HG03097 (cell line): ENCODE results near the gene ARHGAP21.

ENCODE experiments used
- ATAC-seq: cut with Tn5 transposase; IDR thresholded peaks from one replicate; pipeline ENCODE4 v1.9.1; 2021; ENCODE audit not compliant: unreplicated experiment, low FRiP score

ARHGAP21 gene

DNA sequence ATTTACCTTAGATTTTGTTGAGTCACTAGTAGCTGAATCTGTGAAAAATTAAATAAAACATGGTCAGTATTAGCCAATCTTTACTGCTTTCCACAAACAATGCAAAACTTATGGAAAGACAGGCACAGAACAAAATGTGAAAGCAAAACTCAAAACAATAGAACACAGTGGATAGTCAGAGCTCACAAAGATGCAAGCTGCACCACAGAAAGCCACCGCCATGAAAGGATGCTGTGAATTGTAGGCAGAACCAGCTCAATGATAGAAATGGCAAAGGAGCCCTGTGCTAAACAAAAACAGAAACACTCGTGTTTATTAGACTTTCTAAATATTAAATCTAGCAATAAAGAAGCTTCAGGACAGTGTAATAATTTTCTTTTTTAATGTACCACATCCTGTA is 134.4 kb downstream of the ARHGAP21 start:
- ATAC-seq: no peak

DNA sequence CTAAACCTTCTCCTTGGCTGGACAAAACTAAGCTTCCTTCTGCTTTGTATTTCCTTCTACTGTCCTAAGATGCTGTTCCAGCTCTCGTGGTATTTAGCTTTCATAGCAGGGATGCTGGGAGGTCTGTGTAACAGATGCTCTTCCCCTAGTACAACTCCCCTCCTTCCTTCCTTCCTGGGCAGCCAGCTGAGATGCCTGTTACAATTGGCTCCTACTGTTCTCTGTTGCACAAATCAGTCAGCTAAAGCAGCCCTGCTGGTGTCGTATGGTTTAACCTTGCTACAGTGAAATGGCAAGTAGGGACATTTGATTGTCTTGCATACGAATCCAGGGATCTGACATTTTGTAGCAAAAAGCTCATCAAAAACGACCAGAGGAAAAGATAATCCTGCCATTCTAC is 143.8 kb downstream of the ARHGAP21 start:
- ATAC-seq: no peak

DNA sequence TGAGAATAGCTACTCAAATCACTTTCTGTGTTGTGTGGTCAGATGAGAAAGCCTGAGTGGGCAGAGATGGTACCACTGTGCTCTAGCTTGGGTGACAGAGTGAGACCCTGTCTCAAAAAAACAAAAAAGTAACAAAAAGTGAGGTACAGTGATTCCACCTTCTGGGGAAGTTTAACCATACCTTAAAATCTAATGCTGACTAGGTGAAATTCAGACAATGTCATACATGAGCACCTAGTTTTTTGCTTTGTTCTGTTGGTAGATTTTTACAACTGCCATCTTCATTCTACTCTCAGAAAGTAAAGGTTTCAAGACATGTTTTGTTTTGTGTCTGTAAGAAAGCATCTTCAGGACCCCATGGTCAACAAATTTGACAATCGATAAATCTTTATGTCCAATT is 144.2 kb downstream of the ARHGAP21 start:
- ATAC-seq: no peak

DNA sequence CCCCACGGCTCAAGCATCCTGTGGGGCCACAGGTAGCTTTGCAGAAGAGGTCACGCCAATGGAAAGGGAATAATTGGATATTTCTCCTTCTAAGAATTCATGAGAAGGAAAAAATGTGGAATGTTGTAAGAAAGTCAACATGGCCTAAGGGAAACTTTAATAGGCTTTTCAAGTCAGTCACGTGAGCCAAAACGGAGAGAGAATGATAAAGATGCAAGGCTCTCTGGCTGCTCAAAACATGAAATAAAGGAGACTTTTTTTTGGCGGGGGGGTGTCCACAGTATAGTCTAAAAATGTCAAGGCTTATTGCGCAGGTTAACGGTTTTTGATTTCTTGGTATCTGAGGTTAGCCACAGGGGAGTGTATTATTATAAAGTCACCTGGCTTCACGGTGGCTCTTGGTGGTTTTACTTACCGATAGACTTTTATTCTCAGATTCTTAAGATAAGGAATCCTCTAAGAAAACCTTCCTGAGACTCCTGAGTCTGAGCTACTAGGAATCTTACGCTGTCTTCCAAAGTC is 148.1 kb downstream of the ARHGAP21 start:
- no peak for ATAC-seq

DNA sequence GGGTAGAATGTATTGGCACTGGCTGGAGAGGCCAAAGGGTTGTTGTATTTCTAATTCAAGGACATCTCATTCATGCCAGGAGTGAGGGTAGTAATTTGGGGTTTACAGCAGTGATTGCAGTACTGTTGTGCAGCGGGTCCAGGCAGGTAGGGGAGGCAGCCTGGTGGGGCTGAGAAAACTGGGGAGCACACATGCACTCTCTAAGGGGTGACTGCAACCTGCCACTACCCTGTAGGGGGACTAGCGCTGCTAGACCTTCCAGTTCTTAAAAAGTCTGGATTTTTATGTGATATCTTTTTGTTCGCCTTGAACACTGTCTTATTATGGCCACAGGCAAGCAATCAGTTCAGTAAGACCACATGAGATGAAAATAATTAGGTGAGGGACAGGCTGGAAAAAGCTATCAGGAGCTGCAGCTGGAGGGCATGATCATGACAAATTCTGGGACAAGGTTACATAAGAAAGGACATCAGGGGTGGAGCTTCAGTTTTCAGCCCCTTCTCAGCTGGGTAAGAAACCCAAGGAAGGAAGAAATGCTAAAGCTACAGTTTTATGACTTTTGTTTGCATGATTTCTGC is 149.0 kb downstream of the ARHGAP21 start:
- ATAC-seq: no peak

DNA sequence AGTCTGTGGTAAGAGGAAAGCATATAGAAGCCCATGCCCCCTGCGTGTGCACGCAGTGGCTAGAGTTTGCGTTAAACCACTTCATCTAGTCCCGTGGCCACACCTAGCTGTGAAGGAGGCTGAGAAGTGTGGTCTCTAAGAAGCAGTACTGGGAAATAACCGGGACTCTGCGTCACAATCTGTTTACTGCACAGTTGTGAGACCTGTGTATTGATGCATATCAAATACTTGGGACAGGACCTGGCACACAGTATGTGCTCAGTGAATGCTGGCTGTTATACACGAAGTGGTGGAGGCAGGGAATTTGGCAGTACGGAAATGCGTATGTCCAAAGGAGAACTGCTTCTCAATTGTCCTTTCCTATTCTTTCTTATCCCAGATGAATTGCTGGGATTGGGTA is 149.5 kb downstream of the ARHGAP21 start:
- no peak for ATAC-seq

DNA sequence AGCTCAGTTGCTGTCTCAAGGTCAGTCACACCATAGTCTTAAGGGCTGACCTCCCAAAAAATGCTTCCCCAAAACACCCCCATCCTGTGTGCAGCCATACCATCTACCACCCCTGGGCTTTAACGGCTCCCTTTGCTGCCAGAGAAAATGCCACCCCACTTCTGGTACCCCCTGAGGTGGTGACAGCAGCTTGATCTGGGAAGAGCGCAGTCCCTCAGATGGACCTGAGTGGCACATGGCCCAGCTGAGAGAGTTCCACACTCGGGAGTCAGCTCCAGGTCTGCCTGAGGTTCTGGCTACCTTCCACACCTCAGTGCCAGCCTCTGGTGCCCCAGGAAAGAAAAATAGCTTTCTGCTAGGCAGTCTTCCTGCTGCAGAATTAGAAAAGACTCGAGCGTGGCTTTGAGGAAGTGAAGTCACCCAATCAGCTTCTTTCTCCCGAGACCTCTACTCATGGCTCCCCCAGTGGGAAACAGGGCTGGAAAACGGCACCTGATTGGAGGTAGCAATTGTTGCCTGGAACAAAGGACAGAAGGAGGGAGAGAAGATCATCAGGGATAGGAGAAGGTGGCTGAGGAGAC is 151.7 kb downstream of the ARHGAP21 start:
- no peak for ATAC-seq

DNA sequence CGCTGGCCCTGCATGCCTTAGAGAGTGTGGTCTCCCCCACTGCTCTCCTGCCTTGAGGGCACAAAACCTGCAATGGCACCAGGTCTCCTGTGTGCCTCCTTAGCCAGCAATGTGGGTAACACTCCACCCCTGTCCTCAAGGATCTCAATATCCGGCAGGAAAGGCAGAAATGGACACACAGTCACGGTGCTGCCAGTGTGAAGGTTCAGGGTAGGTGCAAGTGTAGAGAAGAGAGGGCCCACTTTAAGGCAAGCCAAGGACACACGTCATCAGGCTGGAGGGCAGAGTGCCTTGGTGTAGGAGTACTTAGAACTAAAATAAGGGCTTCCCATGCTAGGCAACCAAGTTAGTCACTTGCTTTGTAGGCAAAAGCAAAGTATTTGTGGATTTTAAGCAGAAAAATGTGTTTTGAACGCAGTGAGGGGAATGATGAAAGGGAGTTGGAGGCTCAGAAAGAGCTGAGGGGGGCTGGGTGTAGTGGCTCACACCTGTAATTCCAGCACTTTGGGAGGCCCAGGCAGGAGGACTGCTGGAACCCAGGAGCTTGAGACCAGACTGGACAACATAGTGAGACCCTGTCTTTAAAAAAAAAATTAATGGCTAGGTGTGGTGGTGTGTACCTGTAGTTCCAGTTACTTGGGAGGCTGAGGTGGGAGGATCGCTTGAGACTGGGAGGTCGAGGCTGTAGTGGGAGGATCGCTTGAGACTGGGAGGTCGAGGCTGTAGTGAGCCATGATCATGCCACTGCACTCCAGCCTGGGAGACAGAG is 152.8 kb downstream of the ARHGAP21 start:
- no peak for ATAC-seq

DNA sequence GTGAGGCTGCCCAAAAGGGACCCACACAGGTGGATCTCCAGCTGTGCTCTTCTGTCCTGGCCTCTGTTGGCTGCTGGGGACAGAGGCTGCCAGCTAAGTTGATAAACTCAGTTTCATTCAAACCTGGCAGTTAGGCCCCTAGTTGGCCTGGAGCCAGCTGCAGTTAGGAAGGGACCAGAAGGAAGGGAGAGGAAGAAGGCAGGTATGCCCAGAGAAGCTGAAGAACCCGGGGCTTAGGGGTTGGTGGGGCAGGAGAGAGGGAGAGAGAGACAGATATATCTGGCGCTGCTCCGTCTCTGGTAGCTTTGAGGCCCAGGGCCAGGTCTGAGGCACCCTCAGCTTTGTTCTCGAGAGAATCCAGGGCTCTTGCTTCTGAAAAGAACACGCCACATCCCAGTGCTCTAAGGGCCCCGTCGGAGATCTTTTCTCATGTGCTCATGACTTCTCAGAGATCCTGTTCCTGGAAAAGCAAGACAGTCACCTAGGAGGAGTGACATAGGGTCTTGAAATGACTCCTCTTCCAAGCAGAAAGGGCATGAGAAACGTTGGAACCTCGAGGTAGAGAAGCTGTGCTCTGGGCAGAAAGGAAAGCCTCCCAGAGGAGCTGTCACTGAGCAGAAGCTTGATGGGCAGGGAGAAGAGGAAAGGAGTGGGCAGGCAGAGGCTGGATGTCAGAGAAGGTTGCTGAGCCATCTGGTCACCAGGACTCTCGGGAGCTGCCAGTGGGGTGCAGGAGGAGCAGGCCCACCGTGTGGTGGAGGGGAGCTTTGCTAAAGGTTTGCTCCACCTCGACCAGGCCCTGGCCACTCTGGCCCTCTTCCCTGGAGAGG is 153.6 kb downstream of the ARHGAP21 start:
- no peak for ATAC-seq

DNA sequence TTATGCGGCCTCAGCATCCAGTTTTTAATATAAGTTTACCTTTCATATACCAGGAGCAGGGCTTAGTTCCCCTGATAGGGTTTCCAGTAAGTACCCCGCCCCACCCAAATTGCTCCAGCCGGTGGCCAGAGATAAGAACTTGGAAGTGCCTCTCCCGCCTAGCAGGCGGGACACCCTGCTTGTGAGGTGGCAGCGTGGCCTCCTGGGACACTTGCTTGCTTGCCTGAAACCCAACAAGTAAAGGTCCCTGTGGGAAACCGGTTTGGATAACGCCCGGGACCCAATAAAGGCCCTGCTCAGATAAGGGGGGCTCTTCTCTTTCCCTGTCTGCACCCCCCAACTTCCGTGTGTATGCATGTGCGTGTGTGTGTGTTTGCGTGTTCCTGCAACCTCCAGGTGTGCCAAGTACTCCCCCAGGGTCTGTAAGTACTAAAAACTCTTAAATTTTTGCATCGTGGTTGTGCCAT is 154.3 kb downstream of the ARHGAP21 start:
- ATAC-seq: no peak

DNA sequence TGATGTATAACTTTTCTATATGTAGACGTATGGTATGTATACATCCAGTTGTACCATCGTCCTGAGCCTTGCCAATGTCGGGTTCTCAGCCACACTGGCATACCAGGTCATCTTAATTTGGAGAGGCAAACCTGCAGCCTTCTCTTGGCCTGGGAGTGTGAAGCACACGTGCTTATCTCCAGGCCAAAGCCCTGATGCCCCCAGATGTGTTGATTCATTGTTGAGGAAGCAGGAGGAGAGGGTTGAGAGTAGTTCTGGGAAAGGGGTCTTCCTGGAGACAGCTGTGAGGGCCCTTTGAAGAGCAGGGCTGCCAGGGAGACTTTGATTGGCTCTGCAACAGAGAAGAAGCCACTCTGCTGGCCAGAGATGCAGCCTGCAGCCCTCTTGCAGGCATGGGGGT is 155.6 kb downstream of the ARHGAP21 start:
- no peak for ATAC-seq

DNA sequence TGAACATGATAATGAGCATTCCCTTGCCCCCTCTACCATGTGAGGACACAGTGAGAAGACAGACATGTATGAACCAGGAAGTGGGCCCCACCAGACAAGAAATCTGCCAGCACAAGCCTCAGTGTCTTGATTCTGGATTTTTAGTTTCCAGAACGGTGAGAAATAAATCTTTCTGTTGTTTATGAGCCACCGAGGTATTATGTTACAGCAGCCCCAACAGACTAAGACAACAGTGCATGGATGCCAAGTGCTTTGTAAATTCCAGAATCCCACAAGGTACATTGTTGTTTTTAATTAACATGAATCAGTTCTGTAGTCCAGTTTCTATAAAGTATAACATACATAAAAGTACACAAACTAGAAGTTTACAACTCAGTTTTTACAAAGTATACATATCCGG is 162.2 kb downstream of the ARHGAP21 start:
- no peak for ATAC-seq

DNA sequence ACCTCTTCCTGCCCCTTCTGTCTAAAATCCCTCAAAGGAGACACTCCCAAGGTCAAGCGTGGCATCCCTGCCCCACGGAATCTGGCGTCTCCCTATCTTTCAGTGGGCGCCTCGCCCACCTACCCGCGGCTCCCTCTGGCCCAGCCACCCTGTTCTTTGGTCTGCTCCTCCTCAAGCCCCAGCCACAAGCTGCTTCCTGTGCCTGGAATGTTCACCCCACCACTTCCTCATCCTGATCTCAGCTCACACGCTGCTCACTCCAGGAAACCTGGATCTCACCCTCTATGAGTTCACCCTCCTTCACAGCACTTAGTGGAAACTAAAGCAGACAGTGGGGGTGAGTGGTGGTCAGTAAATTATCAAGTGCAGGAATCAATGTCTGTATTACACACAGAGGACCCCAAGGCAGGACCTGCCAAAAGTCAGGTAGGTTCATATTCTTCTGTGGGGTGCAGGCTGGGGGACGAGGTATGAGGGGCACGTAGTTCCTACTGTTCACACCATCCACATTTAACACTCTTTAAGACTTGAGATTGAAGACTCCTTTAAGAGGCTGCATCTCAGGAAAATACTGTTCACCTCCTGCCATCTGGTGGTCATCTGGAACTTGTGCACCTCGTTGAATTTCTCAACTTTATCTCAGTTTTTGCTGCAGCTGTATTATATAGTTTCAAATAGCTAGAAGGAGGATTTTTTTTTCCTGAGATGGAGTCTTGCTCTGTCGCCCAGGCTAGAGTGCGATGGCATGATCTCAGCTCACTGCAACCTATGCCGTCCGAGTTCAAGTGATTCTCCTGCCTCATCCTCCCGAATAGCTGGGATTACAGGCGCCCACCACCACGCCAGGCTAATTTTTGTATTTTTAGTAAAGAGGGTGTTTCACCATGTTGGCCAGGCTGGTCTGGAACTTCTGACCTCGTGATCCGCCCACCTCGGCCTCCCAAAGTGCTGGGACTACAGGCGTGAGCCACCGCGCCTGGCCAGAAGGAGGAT is 166.6 kb downstream of the ARHGAP21 start:
- ATAC-seq: no peak

DNA sequence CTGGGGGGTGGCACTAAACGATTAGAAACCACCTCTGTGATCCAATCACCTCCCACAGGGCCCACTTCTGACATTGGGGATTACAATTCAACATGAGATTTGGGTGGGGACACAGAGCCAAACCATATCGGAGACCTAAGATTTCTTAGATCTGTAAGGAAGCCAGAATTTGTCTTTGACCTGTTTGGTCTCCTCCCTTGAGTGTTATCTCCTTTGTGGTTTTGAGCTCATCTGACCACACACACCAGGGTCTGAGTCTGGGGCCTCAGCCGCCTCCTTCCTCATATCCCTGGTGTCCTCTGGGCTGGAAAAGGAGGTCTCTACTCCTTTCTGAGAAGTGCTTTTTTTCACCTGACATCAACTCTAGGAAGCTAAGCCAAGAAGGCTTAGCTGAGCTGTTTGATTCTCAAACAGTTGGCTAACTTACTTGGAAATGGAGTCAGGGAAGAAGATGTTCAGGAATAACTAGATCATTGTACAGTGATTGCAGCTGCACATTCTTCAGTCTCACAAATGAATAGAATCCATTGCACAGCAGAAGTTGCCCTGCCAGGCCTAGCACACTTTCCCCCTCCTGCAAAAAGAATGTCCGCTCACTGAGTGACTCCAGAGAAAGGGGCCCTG is 167.4 kb downstream of the ARHGAP21 start:
- no peak for ATAC-seq

DNA sequence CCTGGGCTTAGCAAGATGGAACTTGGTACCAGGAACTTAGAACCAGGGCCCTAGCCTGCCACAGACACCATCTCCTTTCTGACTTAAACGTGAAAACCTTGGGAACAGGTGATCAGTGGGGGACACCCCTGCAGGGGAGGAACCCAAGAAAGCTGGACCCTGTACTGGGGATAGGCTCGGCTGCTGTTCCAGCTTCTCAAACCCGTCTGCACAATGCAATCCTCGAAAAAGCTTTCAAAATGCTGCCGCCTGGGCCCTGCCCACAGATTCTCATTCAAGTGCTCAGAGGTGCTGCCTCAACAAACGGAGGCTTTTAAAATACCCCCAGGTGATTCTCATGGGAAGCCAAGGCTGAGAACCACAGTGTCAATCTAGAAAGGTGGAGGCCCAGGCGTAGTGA is 169.7 kb downstream of the ARHGAP21 start:
- no peak for ATAC-seq

DNA sequence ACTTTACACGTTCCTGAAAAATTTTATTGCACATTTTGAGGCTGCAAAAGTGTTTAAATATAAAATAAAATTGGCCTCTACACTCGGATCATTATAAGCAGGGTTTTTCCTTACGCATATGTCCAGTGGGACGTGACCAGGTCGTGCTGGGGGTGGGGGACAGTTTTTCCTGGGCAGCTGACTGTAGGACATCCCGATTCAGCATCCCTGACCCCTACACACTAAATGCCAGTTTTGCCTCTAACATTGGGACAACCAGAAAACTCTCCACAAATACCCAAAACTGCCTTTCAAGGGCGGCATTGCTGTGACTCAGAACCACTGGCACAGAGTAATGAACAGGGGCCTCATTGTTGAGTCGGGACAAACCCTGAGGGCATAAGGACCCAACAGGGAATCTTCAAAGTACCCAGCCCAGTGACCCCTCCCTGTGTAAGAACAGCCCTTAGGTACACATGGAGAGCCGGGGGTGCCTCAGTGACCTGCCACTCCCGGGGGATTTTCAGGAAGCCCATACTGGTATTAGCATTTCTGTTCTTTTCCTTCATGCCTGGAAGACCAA is 170.6 kb downstream of the ARHGAP21 start:
- no peak for ATAC-seq

DNA sequence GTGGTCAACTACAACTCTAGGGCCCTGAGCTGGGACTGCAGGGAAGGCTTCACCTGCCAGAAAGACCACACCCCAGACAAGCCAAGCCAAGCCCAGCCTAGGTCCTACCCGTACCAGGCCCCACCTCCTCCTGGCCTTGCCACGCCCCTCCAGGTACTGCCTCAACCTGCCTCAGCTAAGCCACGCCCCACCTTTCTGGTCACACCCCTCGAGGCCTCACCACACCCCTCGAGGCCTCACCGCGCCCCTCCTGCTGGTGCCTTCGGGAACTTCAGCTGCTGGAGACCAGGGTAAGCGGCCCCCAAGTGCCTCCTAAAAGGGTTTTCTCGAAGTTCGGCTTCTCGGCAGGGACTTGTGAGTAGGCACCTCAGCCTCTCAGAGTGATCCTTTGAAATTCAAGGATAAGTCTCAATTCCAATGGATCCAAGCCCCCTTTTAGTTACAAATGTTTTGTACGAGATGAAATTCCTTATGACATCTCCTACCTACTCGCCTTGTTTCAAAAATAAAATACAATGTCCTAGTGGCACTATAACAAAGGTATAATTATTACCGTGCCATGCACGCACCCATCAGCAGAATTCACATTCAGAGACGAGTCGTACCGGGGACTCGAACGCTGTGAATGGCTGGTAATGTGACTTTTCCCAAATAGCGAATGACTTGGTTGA is 171.2 kb downstream of the ARHGAP21 start:
- no peak for ATAC-seq

DNA sequence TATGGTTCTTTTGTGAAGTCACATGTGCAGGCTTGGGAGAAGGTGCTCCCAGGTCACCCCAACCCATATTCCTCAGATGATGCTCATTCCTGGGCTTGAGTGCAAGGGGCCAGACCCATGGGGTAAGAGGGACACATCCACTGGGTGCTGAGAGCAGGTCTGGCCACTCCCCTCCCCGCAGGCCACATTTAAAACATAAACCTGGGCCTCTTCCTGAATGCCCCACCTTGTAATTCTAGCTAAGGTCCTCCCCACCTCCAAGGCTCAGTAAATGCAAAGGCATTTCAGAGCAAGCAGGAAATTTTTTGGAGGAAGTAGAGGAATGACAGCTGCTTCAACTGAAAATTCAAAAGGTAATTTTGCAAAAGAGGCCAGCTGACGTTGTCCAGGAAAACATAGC is 172.5 kb downstream of the ARHGAP21 start:
- no peak for ATAC-seq
